Endothelial cell of hepatic sinusoid (primary cell): ENCODE results near the gene PALLD.
"Not testable (repeated sequence)": the region's sequence is repeated elsewhere in the genome, so short reads cannot be mapped to it uniquely, and the experiment has no call there.

ENCODE experiments used
- in situ Hi-C: cut with HindIII; loops from 2 replicates; pipeline ENCODE4 v1.10.0; 2017; ENCODE audit warnings: low sequenced_read_pairs

The PALLD gene

GRCh38 chr4:168719725-168720124 lies 222.9 kb downstream of the PALLD start:
- in situ Hi-C loops: no loop called here

- in situ Hi-C loops: no loop called here
These were observed 223.6 kb downstream of the PALLD start for GRCh38 chr4:168720396-168720900.

- in situ Hi-C loops: no loop called here
These were observed 225.5 kb downstream of the PALLD start for GRCh38 chr4:168722391-168722790.

- in situ Hi-C loops: no loop called here
These were observed 226.2 kb downstream of the PALLD start for GRCh38 chr4:168723020-168723419.

- in situ Hi-C loops: no loop called here
These were observed 226.7 kb downstream of the PALLD start for GRCh38 chr4:168723569-168723968.

GRCh38 chr4:168724243-168724642 lies 227.4 kb downstream of the PALLD start:
- in situ Hi-C loops: no loop called here

- in situ Hi-C loops: no loop called here
These were observed 228.0 kb downstream of the PALLD start for GRCh38 chr4:168724686-168725411.

GRCh38 chr4:168725930-168726329 lies 229.1 kb downstream of the PALLD start:
- in situ Hi-C loops: no loop called here

GRCh38 chr4:168727181-168727580 lies 230.3 kb downstream of the PALLD start:
- in situ Hi-C loops: not testable (repeated sequence)

- in situ Hi-C loops: no loop called here
These were observed 234.3 kb downstream of the PALLD start for GRCh38 chr4:168731006-168731636.

GRCh38 chr4:168731706-168732414 lies 235.0 kb downstream of the PALLD start:
- in situ Hi-C loops: no loop called here

- in situ Hi-C loops: no loop called here
These were observed 235.9 kb downstream of the PALLD start for GRCh38 chr4:168732714-168733113.

GRCh38 chr4:168734703-168735678 lies 238.1 kb downstream of the PALLD start:
- in situ Hi-C loops: loop anchor here (5.0 kb wide), 1 partner anchor 57 kb away; no protein-coding TSS in a partner anchor

GRCh38 chr4:168735735-168736134 lies 238.9 kb downstream of the PALLD start:
- in situ Hi-C loops: loop anchor here (5.0 kb wide), 1 partner anchor 57 kb away; no protein-coding TSS in a partner anchor

- in situ Hi-C loops: loop anchor here (5.0 kb wide), 1 partner anchor 55 kb away; no protein-coding TSS in a partner anchor
These were observed 240.3 kb downstream of the PALLD start for GRCh38 chr4:168736860-168737805.

GRCh38 chr4:168737806-168738172 lies 240.9 kb downstream of the PALLD start:
- in situ Hi-C loops: loop anchor here (5.0 kb wide), 1 partner anchor 55 kb away; no protein-coding TSS in a partner anchor

- in situ Hi-C loops: loop anchor here (5.0 kb wide), 1 partner anchor 52 kb away; no protein-coding TSS in a partner anchor
These were observed 243.0 kb downstream of the PALLD start for GRCh38 chr4:168739886-168740285.

GRCh38 chr4:168740691-168741090 lies 243.8 kb downstream of the PALLD start:
- in situ Hi-C loops: no loop called here
